Uterus (tissue), 2 donors: ENCODE results near the gene MRPL36.

ENCODE experiments used
- CTCF ChIP-seq, 4 experiments: fragments of 200-600 bp in 2 of 4; fragments of 450-650 bp in 2 of 4; sonication (generic) in 2 of 4; IDR thresholded peaks; one replicate each; pipeline ENCODE4 v1.5.1; 2016 to 2019; ENCODE audit warnings: antibody characterized with exemption in 4 of 4, mild to moderate bottlenecking in 2 of 4, moderate library complexity in 1 of 4
- POLR2A ChIP-seq, 2 donors: fragments of 450-650 bp; IDR thresholded peaks; one replicate each; pipeline ENCODE4 v1.6.1; 2016; ENCODE audit warnings: antibody characterized with exemption in 2 of 2, mild to moderate bottlenecking in 1 of 2, moderate library complexity in 1 of 2

- no peak for TF ChIP-seq POLR2A (IDR thresholded peaks at IDR 0.05)
- no peak for TF ChIP-seq CTCF (IDR thresholded peaks at IDR 0.05)
These were observed 40.5 kb upstream of the MRPL36 start for GRCh38 chr5:1840071-1840547.
